SKM-1 (cell line): ENCODE results near the gene RAD51B.
"Not testable (repeated sequence)": the region's sequence is repeated elsewhere in the genome, so short reads cannot be mapped to it uniquely, and the experiment has no call there.

Experiments used
- DNase-seq: peaks from one replicate; lab custom pipeline; 2025; ENCODE audit not compliant: unreplicated experiment; lab: John Stamatoyannopoulos, UW

RAD51B gene

DNA sequence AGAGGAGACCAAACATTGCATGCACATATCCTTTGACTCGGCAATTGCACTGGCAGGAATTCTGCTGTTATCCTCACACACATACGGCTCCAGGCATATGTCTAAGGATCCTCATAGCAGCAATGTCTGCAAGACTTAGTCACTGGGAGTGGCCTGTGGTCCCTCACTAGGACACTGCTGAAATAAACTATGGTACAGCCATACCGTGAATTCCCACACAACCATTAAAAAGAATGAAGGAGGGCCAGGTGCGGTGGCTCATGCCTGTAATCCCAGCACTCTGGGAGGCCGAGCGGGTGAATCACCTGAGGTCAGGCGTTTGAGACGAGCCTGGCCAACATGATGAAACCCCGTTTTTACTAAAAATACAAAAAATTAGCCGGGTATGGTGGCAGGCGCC lies 868.2 kb downstream of the RAD51B start:
- DNase-seq: no peak

DNA sequence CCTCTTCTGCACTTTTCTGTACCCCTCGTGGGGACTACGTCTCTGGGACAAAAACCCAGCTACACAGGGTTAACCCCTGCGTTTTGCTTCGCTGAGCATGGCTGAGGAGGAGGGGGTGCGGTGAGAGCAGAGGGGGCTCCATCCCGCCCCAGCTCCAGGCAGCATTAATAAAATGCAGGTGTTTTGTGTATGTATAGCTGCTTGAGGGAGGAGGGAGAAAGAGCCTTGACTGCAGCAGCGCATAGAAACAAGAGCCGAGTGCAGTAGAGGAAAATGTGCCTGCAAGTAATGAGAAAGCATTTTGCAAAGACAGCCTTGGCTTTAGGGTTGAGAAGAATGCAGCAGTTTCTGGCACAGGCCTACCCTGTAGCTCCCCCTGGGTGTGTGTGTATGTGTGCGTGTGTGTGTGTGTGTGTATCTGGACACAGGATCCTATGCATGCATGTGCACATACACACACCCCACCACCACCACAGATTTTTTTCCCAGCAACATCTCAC lies 869.3 kb downstream of the RAD51B start:
- DNase-seq: no peak

- no peak for DNase-seq
Observed at GRCh38 chr14:68689511-68689910, 869.9 kb downstream of the RAD51B start.

DNA sequence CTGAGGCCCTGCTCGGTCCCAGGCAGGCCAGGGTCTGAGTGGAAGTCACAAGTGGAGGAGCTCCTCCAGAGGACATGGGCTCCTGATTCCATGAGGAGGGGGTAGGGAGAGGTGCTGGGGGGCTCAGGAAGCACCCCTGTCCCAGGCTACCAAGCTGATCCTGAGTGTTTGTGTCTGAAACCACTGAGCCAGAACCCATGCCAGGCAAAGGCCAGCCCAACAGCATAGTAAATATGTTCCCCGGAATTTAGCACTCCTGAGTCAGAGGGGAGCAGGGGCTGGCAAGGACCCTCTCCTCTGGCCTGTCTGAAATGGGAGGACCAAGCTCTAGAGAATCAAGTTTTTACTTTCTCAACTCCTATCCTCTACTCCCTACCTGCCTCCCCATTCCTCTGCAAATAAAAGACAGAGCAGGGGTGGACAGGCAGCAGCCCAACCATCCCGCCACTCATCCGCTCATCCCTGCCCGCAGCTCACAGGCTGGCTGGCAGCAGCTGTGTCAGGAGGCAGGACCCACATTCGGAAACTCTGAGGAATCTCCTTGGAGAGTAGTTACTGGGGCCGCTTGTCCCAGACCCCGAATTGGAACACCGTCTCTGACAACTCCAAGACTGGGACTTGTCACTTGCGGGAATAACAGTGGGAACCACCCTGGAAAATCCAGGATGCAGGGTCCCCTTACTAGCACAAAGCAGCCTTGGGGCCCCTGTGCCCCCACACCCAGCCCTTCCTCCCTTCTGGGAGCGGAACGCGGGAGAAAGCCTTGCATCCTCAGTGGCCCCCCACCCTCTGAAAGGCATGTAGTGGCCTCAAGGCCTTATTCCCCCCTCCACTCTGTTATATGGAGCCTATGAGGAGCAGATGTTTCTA lies 870.7 kb downstream of the RAD51B start:
- DNase-seq: no peak

GRCh38 chr14:68691031-68691791 lies 871.6 kb downstream of the RAD51B start:
- DNase-seq: no peak

GRCh38 chr14:68691792-68692118 lies 872.2 kb downstream of the RAD51B start:
- no peak for DNase-seq

DNA sequence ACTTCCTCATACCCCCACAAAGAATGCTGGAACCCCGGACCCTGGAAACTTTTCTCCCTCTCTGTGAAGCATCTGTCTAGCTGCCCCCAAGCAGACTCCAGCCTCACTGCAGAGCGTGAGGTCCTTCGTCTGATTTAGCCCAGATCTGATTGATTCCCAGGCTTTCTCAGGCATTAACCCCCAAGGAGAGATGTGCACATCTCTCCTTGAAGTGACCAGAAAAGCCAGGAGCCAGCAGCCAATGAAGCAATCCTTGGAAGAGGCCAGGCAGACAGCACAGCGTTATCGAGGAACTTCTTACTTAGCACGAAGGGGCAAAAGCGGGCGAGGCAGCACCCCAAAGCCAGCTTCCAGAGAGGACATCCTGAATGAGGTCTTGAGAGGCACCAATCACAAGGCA lies 872.6 kb downstream of the RAD51B start:
- DNase-seq: no peak

- no peak for DNase-seq
Observed at GRCh38 chr14:68692916-68693771, 873.6 kb downstream of the RAD51B start.

- no peak for DNase-seq
Observed at GRCh38 chr14:68693926-68694325, 874.3 kb downstream of the RAD51B start.

DNA sequence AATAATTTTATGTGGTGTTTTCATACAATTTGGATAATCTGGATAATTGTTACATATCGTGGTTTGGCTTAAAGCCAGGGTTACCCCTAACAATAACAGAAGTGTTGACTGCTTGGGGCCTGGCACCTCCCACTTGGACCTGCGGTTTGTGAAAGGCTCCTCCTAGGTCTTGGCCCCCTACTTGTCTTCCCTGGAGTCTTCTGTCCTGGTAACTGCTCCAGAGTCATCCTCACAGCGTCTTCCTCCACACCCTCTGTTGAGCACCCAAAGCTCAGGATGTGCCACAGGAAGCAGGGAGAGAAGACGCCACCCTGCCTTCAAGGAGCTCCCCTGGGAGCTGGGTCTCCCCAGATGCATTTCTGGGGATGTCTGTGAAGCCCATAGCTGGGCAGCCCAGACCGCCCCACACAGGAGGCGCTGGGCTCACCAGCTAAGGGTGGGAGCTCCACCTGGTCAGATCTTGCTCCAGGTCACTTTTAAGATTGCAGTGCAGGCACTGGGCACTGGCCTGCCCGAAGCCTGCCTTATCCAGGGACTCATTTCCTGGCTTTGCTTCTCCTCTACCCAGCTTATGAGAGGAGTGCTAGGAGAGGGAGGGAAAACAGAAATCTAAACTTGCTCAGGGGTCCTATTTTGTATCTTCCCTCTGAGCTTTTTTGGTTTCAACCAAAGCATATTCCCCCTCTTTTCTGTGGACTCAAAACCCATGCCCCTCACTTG lies 875.1 kb downstream of the RAD51B start:
- no peak for DNase-seq

DNA sequence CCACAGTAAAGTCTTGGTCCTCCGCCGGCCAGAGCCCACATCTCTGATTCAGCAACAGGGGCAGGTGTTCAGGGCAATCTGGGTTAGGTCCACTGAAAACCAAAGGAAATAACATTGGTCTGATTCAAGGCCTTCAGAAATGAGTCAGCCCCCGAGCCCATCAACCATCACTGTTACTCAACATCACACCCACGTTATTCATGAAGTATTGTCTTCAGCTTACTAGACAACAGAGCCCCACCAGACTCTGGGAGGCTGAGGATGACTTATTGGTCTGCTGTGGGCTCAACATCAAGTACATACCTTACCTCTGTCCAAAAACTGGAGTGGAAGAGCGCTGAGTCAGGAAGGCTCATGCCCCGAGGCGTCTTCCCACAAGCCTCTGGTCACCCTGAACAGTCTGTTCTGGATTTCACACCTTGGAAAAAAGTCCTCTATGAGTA lies 875.8 kb downstream of the RAD51B start:
- DNase-seq: no peak

DNA sequence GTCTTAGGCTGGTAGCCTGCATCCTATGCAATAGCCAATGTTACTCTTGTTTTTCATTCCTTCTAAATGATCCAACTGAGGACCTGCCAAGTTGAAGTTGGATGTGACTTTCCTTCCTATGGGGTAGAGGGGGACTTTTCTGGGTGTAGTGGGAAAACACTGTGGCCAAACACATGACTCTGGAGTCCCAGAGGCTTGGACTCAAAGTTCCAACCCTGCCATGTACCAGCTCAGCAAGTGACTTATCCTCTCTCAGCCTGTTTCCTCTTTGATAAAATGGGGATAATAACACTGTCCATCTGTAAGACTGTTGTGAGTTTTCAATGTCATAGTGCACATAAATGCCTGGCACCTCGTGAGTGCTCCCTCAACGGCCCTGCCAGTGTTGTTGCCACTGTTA lies 876.3 kb downstream of the RAD51B start:
- no peak for DNase-seq

DNA sequence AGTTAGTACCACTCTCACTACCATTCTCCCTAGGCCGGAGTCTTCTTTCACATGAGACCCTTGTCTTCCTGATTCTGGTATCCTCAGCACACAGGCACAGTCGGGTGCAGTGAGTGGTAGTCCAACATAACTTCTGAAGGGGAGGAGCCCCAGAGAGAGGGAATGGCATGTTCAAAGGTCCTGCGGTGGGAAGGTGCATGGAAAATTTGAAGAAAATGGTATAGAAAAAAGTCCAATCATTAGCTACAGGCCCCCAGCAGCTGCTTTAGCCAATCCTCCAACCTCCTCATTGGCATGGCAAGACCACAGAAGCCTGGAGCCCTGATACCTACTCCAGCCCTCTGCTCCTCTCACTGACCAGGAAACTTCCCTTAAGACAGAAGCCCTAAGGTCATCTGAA lies 876.7 kb downstream of the RAD51B start:
- DNase-seq: no peak

DNA sequence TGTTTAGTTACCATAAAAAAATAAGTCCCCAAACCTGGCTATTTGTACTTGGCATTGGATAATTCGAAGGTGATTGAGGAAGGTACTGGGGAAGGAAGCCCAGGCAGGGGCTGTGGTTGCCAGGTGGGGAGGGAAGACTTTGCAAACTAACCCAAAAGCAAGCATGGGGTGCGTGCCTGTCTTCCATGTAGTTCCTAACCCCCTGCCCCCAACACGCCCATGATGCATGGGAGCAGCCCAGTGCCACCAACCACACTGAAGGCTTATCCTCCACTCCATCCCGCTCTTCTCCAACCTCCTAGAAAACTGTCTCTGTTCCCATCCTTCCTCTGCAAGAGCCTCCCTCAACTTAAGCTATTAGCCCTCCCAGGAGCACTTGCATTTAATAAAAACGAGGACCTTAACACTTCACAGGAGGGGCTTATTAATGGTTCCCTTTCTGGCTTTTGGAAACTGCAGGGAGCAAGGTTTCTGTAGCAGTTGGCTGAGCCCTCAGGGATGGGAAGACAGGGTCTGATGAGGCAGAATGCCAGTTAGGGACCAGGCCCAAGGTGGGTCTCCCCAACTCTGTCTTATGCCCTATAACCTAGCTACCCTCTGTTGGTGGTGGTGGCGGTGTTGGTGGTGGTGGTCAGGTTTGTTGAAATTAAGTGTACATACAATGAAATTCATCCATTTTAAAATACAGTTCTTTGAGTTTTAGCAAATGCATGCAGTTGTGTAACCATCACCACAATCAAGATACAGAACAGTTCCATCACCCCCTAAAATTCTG lies 877.3 kb downstream of the RAD51B start:
- no peak for DNase-seq

- DNase-seq: not testable (repeated sequence)
Observed at GRCh38 chr14:68698773-68699172, 879.2 kb downstream of the RAD51B start.

- no peak for DNase-seq
Observed at GRCh38 chr14:68701001-68701741, 881.6 kb downstream of the RAD51B start.

- DNase-seq: no peak
Observed at GRCh38 chr14:68702135-68702534, 882.6 kb downstream of the RAD51B start.

GRCh38 chr14:68702578-68702977 lies 883.0 kb downstream of the RAD51B start:
- no peak for DNase-seq

DNA sequence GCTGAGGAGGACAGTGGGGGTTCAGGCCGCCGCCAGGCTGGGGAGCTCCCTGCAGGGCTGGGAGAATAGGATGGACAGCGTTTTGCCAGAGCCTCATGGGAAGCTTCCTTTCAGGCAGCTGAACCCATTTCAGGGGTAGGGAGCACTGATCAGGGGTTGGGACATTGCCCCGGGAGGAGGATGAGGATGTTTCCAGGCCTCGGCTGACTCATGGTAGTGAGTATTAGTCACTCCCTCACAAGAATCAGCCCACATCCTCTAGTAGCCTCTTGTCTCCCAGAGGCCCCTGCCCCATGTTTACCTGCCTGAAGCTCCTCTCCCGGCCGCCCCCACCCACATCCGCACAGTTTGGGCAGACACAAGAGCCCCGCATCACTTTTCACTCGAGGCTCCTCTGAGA lies 883.5 kb downstream of the RAD51B start:
- no peak for DNase-seq
